Measurements from ENCODE around the gene MYBPC2.
A peak's percentile ranks its signal among the peaks of the same experiment; 100 is the strongest.

The MYBPC2 gene

DNA sequence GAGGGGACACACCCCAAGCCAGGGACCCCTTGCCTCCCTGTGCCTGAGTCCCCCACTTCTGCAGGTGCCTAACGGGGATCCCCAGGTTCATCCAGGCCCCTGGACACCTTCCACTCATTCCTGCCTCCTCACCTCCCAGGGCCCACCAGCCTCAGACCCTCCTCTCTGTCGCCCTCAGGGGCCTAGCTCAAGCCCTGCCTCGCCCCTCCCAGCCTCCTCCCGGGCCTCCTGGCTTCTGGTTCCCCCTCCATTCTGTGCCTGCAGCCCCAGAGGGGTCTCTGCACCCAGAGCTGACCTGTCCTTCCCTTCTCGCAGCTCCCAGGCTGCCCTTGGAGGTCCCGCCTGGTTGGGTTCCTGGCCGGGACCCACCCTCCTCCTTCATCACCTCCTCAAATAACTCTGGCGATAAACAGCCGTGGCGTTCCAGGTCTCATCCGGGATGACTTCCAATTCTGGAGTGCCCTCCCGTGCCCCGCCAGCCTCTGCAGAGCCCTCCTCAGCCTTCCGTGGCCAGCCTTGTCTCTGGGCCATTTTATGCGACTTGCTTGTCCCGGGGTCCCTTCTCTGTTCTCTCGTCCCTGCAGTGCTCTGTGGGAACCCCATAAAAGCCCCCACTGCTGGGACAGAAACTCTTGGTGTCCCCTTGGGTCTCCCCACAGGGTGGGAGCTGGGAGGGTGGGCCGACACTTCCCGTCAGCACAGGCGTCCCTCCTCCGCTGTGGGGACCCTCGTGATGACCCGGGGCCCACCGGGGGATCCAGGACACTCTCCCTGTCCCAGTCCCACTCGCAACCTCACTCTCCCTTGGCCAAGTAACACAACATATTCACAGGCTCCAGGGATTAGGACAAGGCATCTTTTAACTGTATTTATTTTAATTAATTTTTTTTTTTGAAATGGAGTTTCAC is 69.1 kb downstream of the MYBPC2 start:
- no peak for DNase-seq

DNA sequence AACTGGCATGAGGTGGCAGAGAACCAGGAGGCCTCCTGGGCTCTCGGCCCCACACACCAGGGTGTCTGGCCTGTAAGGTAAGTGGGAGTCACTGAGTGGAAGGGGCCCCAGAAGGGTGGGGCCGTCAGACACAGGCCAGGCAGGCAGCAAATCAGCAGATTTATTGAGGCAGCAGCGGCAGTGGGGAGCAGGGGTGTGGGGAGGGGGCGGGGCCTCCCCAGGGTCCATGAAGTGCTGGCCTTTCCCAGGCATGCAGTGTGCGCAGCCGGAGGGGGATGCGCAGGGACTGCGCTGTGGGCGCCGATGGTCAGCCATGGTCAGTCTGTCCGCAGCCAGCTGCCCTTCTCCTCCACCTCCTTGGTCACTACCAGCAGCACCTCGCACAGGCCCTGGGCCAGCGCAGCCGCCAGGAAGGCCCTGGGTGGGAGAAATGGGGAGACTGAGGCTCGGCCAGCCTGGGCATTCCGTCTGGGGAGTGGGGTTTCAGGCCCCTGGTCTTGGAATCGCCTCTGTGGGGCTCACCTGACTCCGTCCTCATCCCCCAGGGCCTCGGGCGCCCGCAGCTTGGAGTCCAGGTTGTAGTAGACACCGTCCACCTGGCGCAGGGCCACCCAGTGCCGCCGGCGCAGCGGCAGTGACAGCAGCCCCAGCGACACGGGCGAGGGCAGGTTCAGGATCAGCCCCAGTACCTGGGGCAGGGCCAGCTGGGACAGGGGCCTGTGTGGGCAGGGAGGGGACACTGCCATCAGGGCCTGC is 73.3 kb downstream of the MYBPC2 start:
- no peak for DNase-seq

DNA sequence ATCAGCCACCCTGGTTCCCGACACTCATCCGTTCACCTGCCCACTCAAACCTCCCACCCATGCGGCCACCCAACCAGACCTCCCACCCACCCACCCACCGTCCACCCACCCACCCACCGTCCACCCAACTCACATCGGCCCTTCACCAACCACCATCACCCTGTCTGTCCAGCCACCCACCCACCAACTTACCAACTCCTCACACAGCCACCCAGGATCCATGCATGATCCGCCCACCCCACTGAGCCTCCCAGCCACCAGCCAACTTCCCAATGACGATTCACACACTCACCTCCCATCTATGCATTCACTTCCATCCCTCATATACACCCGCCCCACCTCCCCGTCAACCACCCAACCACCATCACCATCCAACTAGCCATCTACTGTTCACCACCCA is 74.0 kb downstream of the MYBPC2 start:
- no peak for DNase-seq

DNA sequence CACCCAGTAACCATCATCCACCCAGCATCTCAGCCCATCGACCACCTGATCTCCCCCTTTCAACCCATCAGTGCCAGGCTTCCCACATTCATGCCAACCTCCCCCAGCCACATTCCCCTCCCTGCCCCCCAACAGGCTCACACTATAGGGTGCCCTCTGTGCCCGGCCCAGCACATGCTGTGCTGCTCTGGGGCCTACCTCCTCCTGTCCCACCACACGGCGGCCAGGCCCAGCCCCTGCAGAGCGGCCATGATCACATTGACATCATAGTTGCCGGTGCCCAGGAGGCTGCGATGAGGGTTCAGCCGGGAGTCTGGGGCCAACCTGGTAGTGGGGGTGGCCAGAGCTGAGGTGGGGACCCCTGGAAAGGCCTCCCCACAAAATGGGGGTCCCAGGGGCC is 74.7 kb downstream of the MYBPC2 start:
- no peak for DNase-seq

DNA sequence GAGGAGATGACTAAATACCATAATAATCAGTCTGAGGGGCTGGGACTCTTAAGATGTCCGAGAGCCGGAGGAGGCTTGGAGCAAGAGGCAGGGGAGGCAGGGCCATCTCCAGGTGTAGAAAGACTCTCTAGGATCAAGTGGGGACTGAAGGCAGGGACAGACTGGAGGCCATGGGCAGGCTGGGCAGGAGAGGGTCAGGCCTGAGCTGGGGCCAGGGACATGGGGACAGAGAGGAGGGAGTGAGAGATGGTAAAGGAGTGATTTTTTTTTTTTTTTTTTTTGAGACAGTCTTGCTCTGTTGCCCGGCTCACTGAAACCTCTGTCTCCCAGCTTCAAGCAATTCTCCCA is 76.1 kb downstream of the MYBPC2 start:
- no peak for DNase-seq

DNA sequence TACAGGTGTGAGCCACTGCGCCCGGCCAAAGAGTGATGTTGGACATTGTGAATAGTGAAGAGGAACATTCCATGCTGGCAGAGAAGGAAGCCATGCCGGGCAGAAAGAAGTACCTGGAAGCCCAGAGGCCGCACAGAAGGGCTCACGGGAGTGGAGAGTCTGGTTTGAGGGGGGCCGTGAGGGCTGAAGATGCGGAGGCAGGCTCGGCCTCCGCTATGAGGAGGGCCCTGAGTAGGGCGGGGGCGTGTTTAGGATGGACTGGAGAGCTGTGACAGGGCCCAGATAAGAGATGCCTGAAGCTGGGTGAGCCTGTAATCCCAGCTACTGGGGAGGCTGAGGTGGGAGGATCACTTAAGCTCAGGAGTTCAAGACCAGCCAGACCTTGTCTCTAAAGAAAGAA is 76.7 kb downstream of the MYBPC2 start:
- no peak for DNase-seq

DNA sequence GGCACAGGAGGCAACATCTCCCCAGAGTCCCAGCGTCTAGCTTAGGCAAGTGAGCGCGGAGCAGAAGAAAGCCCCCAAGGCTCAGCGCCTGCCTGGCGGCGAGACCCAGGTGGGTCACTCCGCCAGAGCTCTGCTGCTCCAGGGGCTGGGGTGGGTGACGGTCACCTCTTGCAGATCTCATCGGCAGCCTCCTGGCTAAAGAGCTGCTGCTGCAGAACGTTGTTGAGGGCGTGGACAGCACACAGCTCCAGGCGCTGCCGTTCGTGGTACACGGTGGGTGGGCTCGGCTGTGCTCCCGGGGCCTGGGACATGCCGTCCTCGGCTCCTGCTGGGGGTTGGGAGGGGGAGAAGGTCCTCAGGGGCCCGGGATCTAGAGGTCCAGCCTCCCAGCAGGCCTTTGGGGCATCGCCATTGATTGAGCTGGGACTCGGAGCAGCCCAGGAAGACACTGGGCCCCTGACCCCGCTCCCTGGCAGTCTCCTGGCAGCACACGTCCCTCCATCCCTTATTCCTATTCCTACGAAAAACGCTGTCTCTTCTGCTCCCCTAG is 77.5 kb downstream of the MYBPC2 start:
- DNase-seq: no peak

DNA sequence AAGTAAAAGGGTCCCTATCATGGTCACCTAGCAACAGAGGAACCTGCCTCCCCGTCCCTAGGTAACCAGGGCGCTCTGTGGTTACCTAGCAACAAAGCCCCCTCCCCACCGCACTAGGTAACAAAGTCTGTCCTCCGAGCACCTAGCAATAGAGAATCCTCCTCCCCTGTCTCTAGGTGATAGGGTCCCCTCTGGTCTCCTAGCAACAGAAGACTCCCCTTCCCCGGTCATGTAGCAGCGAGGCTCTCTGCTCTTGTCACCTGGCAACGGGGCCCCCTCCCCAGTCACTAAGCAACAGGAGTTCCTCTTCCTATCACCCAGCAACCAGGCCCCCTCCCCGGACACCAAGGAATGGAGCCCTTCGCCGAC is 78.0 kb downstream of the MYBPC2 start:
- peak; percentile 93 for DNase-seq

DNA sequence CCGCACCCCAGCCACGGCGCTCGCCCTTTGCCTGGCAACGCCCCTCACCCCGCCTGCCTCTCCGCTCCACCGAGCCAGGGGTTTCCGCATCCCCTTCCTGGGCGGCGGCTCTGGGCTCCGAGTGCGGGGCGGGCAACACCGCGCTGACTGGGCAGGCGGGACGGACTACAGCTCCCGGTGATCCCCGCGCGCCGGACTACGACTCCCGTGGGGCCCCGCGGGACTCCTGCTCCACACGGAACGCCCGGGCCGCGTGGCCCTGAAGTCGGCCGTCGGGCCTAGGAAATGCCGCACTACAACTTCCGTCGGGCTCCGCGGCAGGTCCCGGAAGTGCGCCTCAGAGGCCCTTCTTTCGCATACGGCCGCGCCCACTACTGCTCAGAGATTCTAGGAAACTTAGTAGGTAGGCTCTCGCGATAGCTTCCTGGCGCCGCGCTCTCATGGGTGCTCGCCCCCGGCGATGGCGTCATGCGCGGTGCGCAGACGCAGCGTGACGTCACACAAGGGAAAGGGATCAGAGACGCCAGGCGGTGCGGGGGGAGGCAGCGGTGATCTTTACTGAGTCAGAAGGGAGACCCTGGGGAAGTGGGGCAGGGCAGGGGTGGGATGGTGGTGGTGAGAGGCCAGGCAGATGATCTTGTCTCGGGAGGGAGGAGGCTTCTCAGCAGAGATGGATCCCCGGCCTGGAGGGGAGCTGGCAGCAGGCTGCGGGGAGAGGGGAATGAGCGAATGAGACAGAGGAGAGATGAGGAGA is 78.6 kb downstream of the MYBPC2 start, which contains the start of gene JOSD2:
Gene JOSD2 (minus strand): TSS at position 123 of the 754 bp plus-strand sequence. CDS start 760 bp downstream, outside the sequence.
- peak; percentile 100 for DNase-seq

DNA sequence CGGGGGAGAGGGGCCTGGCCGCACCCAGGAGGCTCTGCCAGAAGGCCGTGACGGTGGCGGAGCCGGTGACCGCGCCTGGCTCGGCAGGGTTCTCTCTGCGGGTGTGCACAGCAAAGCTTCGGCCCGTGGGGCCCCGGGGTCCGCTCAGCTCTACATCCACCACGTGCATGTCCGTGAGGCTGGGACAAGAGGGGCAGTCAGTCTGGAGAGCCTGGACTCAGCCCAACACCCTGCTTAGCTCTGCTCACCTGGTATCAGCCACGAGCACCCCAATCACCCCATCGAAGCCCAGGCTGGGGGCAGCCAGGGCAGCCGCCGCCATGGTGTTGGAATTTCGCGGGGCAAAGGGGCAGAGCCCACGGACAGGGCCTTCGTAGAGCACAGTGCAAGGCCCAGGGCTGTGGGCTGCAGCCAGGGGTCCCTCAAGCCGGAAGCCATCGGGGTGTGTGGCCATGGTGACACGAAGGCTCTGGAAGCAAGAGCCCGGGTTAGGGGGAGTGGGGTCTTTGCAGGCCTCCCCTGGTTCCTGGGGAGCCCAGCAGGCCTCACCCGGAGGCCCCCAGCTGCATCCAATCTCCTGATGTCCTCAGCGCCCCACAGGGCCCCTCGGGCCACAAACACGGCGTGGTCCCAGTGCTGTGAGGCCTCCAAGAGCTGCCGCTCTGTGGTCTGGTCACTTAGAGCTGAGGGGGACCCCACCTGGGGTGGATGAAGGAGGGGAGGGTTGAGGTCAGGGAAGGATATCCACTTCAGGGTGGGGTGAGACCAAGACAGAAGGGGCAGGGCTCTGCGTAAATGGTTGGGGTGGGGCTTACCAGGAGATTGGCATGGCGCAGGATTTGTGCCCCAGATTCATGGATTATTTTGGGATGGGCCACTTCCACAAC is 79.7 kb downstream of the MYBPC2 start:
- no peak for DNase-seq

DNA sequence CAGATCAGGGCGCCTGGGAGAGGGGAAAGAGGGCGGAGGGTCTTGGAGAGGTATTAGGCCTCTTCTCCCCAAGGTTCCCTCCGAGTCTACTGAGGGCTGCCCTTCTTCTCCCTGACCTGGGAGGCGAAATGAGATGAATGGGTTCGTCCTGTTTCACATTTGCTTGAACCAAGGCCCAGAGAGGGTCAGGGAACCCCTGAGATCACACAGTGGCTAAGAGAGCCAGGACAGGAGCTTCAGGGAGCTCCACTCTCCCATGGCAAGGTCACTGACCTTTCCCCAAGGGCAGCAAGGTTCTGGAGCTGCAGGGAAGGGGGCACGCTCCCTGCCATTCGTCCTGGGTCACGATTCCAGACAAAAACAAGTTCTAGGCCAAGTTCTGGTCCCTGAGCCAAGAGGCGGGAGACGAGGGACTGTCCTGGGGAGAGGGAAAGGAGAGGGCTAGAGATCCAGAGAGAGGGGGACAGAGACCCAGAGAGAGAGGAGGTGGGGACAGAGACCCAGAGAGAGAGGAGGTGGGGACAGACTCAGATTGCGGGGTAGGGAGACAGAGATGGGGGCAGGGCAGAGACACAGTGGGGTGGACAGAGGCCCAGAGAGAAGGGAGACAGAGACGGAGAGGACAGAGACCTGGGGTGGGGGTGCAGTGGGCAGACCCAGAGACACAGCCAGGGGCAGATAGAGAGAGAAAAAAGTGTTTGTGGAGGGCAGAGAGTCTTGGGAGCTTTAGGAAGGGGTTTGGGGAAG is 80.5 kb downstream of the MYBPC2 start:
- DNase-seq: no peak

DNA sequence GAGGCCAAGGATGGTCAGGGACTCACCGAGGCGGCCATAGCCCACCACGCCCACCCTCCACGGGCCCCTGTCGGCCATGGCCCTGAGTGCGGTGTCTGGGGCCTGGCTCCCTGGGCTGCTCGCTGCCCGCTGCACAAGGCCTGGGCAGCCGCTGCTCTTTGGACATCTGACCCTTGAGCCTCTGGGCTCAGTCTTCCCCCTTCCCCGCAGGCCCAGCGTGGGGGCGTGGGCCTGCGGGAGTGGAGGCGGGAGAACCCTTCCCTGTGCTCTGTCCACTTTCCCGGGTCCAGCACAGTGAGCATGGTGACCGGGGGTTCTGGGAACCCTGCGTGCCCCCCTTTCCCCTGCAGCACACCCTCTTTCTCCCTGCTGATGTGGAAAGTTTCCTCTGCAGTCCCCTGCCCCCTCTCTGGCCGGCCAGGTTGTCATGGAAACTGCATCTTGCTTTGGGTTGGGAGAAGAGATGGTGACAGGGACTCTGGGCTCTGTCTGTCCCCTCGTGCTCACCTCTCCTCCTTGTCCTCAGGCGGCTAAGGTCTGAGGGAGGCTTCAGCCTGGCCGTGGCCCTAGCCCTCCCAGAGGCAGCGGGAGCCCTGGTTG is 81.2 kb downstream of the MYBPC2 start, which contains the start of gene ASPDH:
Gene ASPDH (minus strand): TSS at position 168 of the 600 bp plus-strand sequence. CDS start 90 bp downstream, at position 78.
- DNase-seq: no peak

DNA sequence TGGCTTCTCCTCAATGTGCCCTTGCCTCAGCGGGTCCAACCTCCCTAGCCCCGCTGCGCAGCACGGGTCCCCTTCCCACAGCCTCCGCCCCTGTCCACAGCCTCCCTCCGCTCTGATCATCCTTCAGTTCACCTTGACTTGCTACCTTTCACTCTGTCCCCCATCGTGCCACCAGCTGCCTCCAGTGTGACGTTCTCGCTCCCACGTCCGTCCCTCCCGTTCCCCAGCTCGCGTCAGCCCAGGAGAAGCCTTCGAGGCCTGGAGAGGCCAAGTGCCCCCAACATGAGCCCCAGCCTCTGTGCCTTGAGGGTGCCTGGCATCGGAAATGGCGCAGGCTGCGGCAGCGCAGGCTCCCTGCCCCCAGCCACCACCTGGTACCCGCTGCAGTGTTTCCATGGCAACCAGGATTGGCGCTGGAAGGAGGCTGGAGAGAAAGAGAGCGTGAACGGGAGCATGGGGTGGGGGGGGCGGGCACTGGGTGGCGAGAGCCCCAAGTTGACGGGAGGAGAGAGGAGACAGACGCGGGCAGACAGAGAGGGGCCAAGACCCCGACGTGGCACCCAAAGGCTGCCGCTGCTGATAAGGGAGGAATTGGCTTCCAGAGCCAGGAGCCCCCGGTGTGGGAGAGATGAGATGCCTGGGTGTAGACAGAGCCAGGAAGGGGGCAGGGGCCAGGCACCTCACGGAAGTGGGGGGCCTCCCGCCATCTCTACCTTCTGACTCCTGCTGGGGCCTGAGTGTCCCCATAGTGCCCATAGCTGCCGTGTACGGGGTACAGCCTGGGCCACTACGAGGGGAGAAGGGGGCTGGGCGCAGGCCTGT is 81.9 kb downstream of the MYBPC2 start:
- peak; percentile 88 for DNase-seq

DNA sequence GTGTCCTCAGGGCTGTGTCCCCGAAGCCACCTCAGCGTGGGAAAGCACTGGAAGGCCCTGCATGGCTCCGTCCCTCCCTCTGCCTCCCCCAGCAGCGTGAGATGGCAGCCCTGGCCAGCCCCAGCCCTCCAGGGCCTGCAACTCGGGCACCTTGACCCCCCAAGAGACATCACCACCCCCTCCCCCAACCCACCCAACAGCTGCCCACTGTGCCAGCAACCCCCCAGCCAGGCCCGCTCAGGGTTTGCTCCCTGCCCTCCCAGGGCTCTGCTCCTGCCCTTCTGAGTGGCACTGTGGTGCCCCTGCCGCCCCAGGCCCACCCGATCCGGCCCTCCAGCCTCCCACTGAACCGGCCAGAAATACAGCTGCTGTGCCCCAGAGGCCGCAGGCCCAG is 82.5 kb downstream of the MYBPC2 start:
- no peak for DNase-seq

All from NCI-H1105 (cell line).